Astrocyte of the spinal cord (primary cell): ENCODE results near the gene TREH.

ENCODE experiments used
- DNase-seq: peaks from one replicate; pipeline ENCODE4 v3.0.0; 2011; ENCODE audit warnings: low read depth, low spot score
- H3K4me3 ChIP-seq: 2 replicates; pipeline ENCODE4 v1.5.1; 2011; ENCODE audit warnings: low read depth, mild to moderate bottlenecking, low read length, moderate library complexity
- CTCF ChIP-seq: IDR thresholded peaks from 2 replicates; pipeline ENCODE4 v1.5.1; 2012; ENCODE audit warnings: low read depth, mild to moderate bottlenecking, low read length, inconsistent platforms
- in situ Hi-C: cut with HindIII; loops from 2 replicates; pipeline ENCODE4 v1.10.0; 2017; ENCODE audit warnings: low sequenced_read_pairs

TREH gene

DNA sequence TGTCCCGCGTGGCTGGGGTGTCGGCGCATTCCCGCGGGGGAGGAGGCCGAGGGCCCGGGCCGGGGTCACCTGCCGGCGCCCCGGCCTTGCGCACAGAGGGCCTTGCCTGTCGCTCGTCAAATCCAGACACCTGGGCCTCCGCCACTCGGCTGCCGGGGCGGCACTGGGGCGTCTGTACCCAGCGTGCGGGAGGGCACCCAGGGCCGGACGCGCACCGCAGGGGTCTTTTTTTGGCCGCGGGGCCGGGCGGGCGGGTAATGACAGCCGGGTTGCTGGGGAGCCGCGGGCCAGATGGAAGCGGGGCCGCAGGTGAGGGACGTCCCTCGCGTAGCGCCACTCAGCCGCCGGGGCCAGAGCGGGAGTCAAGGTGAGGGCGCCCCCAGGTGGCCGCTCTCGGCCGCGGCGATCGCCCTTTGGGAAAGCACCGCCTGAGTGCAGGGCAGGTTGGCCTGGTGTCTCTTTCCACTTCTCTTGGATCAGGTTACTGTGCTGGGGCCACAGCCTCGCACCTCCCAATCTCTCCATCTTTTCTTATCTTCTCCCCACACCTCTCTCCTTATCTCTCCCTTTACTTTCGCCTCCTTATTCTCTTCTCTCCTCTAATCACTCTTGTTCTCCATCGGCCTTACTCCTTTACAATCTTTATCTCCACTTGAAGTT lies 68.5 kb downstream of the TREH start:
- peak; percentile 51 for DNase-seq
- peak; percentile 87 for TF ChIP-seq CTCF
- in situ Hi-C loops: no loop called here
- H3K4me3 ChIP-seq: peak overlapping the region; percentile 27

GRCh38 chr11:118610225-118610772 lies 69.2 kb downstream of the TREH start:
- peak overlapping the region; percentile 27 for H3K4me3 ChIP-seq
- TF ChIP-seq CTCF: no peak
- in situ Hi-C loops: no loop called here
- no peak for DNase-seq

DNA sequence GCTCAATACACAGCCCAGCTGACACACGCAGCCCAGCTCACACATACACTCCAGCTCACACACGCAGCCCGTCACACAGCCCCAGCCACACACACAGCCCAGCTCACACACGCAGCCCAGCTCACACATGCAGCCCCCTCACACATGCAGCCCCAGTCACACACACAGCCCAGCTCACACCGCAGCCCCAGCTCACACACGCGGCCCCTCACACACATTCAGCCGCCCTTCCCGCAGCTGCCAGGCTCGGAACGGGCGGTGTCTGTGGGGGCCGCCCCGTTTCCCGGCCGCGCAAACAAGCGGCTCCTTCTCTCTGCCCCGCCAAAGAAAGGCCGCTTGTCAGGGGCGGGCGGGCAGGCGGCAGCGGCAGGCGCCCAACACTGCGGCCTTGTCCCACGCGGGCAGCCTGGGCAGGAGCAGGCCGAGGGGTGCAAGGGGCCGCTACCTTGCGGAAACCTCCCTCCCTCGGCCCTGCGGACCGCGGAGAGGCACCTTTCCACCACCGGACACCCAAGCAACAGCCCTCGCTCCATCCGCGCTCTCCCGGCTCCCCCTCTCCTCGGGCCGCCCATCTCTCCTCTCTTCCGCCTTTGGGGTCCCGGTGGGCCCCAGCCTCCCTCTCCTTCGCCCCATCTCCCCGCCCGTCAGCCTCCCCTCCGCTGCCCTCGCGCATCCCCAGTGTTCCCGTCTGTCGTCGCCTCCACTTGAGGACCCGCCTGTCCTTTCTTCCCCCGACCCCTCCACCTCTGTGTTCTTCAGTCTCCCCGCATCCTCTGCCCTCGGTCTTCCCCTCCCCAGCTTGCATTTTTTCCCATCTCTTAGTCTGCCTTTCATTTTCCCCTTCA lies 69.8 kb downstream of the TREH start:
- peak; percentile 22 for DNase-seq
- no peak for TF ChIP-seq CTCF
- peak overlapping the region; percentile 27 for H3K4me3 ChIP-seq
- in situ Hi-C loops: no loop called here

DNA sequence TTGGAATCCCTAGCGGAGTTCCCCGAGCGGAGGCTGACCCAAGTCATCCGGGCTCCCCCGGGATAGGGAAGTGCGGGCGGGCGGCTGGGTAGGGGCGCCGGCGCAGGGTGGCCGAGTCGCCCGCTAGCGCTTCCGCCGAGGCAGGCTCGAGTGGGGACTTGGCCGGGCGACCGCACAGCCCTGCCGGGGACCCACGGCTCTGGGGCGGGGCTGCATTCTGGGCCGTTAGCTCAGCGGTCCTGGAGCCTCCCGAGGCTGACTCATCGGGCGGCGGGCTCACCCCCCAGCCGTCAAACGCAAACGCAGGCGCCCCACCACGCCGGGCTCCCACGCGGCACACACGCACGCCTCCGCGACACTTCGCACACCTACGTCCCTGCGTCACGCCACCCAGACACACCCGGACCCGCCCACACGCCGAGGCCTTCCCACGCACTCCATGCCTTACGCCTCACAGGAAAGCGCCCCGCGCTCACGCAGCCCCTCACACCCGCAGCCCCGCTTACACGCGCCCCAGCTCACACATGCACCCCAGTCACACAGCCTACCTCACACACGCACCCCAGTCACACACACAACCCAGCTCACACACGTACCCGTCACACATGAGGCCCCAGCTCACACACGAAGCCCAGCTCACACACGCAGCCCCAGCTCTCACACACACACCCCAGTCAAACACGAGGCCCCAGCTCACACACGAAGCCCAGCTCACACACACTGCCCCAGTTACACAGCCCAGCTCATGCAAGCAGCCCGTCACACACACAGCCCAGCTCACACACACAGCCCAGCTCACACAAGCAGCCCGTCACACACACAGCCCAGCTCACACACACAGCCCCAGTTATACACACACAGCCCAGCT lies 70.9 kb downstream of the TREH start:
- H3K4me3 ChIP-seq: peak overlapping the region; percentile 77
- DNase-seq: peak; percentile 84

GRCh38 chr11:118607401-118608359 lies 71.8 kb downstream of the TREH start, which contains the start of gene PHLDB1:
Gene PHLDB1, plus strand, starts transcription at chr11:118607615. Its CDS starts 6,222 bp downstream, at chr11:118613837.
- peak; percentile 68 for TF ChIP-seq CTCF
- in situ Hi-C loops: no loop called here
- DNase-seq: peak; percentile 70
- H3K4me3 ChIP-seq: peak within 1 kb of the TSS; percentile 77

More for the DNA sequence above, 70.9 kb downstream of the TREH start:
- in situ Hi-C loops: no loop called here
- no peak for TF ChIP-seq CTCF
